Loucy (cell line): ENCODE measurements around the gene NOC4L.
A peak's percentile ranks its signal among the peaks of the same experiment; 100 is the strongest.

ENCODE experiments used
- H2AFZ ChIP-seq: fragments of 200-600 bp; sonication (generic); 2 replicates; pipeline ENCODE4 v1.6.0; 2016; ENCODE audit warnings: antibody characterized with exemption, mild to moderate bottlenecking, low read length, moderate library complexity
- H3F3A ChIP-seq: fragments of 200-600 bp; 2 replicates; pipeline ENCODE4 v1.6.0; 2016; ENCODE audit warnings: antibody characterized with exemption, low read depth, mild to moderate bottlenecking
- H3K27me3 ChIP-seq: fragments of 200-600 bp; sonication (generic); 2 replicates; pipeline ENCODE4 v1.6.1; 2014; ENCODE audit warnings: low read length, mild to moderate bottlenecking; ENCODE audit not compliant: insufficient read depth, poor library complexity, severe bottlenecking
- H3K36me3 ChIP-seq: fragments of 200-600 bp; sonication (generic); 2 replicates; pipeline ENCODE4 v1.6.1; 2016; ENCODE audit warnings: low read length; ENCODE audit not compliant: insufficient read depth
- H3K4me1 ChIP-seq: fragments of 200-600 bp; sonication (generic); 2 replicates; pipeline ENCODE4 v1.5.1; 2014; ENCODE audit warnings: low read length, mild to moderate bottlenecking; ENCODE audit not compliant: insufficient read depth, poor library complexity, severe bottlenecking
- H3K4me2 ChIP-seq: fragments of 200-600 bp; sonication (generic); 2 replicates; pipeline ENCODE4 v1.6.0; 2014; ENCODE audit warnings: antibody characterized with exemption, low read length, low read depth, mild to moderate bottlenecking; ENCODE audit not compliant: poor library complexity, severe bottlenecking
- H3K4me3 ChIP-seq: fragments of 200-600 bp; sonication (generic); 2 replicates; pipeline ENCODE4 v1.5.1; 2014; ENCODE audit warnings: low read length, mild to moderate bottlenecking, mixed read lengths; ENCODE audit not compliant: poor library complexity, severe bottlenecking
- H3K79me2 ChIP-seq: fragments of 200-600 bp; sonication (generic); 2 replicates; pipeline ENCODE4 v1.6.1; 2014; ENCODE audit warnings: low read length; ENCODE audit not compliant: insufficient read depth
- H3K9ac ChIP-seq: fragments of 200-600 bp; sonication (generic); 2 replicates; pipeline ENCODE4 v1.6.0; 2014; ENCODE audit warnings: mild to moderate bottlenecking, low read depth, low read length, moderate library complexity; ENCODE audit not compliant: poor library complexity, severe bottlenecking
- H3K9me2 ChIP-seq: fragments of 200-600 bp; sonication (generic); replicated peaks from 2 replicates; pipeline ENCODE4 v1.6.1; 2016; ENCODE audit warnings: low read depth, low read length, mixed read lengths
- H3K9me3 ChIP-seq: fragments of 200-600 bp; sonication (generic); 2 replicates; pipeline ENCODE4 v1.6.1; 2014; ENCODE audit warnings: mild to moderate bottlenecking, antibody characterized with exemption, low read length, low read depth; ENCODE audit not compliant: insufficient read depth
- H4K20me1 ChIP-seq: fragments of 200-600 bp; sonication (generic); 2 replicates; pipeline ENCODE4 v1.6.0; 2014; ENCODE audit warnings: antibody characterized with exemption, low read length, mild to moderate bottlenecking; ENCODE audit not compliant: insufficient read depth, poor library complexity, severe bottlenecking
- EZH2phosphoT487 ChIP-seq: fragments of 200-600 bp; IDR thresholded peaks from 2 replicates; pipeline ENCODE4 v1.6.1; 2018; ENCODE audit warnings: antibody characterized with exemption, mild to moderate bottlenecking, moderate library complexity, borderline replicate concordance
- TF ChIP-seq, protein P1 (sequence below): fragments of 200-600 bp; sonication (generic); conservative IDR thresholded peaks from 2 replicates; pipeline ENCODE4 v1.5.1; 2014; ENCODE audit warnings: mild to moderate bottlenecking, antibody characterized with exemption, low read length

Gene NOC4L

DNA sequence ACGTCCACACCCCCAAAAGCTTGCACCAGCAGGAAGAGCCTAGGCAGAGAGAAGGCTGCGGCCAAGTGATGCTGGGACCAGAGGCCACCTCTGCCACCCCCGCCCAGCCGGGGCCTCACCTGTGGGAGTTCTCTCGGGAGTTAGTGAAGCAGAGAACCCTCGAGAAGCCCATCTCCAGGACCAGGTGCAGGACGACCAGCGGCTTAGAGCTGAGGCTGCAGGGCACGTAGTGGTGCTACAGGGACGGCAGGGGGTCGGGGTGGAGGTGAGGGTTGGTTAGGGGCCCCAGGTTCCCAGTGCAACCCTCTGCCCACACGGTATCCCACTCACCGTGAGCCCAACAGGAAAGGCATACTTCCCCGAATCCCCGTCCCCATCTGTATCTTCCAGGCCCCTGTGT, 3.8 kb upstream of the NOC4L start:
- no peaks in the 10 kb centered on the region for H3K9me2 ChIP-seq
- H3K9ac ChIP-seq, result no peak overlapping the region
- no peak overlapping the region for H3K4me3 ChIP-seq
- peaks cover 29% of the 10 kb centered on the region; the same call in 1 of the 2 replicates for H3K36me3 ChIP-seq
- H3K27me3 ChIP-seq, result no peaks in the 10 kb centered on the region
- H4K20me1 ChIP-seq, result peaks cover 24% of the 10 kb centered on the region
- H3F3A ChIP-seq, result no peaks in the 10 kb centered on the region; the same call in 1 of the 2 replicates
- H2AFZ ChIP-seq, result no peak overlapping the region
- H3K4me2 ChIP-seq, result no peak overlapping the region
- peaks cover 22% of the 10 kb centered on the region for H3K4me1 ChIP-seq
- no peaks in the 10 kb centered on the region for H3K9me3 ChIP-seq
- TF ChIP-seq EZH2phosphoT487, result no peak
- TF ChIP-seq, protein P1, sequence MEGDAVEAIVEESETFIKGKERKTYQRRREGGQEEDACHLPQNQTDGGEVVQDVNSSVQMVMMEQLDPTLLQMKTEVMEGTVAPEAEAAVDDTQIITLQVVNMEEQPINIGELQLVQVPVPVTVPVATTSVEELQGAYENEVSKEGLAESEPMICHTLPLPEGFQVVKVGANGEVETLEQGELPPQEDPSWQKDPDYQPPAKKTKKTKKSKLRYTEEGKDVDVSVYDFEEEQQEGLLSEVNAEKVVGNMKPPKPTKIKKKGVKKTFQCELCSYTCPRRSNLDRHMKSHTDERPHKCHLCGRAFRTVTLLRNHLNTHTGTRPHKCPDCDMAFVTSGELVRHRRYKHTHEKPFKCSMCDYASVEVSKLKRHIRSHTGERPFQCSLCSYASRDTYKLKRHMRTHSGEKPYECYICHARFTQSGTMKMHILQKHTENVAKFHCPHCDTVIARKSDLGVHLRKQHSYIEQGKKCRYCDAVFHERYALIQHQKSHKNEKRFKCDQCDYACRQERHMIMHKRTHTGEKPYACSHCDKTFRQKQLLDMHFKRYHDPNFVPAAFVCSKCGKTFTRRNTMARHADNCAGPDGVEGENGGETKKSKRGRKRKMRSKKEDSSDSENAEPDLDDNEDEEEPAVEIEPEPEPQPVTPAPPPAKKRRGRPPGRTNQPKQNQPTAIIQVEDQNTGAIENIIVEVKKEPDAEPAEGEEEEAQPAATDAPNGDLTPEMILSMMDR, result no peak
- peaks cover 34% of the 10 kb centered on the region for H3K79me2 ChIP-seq

DNA sequence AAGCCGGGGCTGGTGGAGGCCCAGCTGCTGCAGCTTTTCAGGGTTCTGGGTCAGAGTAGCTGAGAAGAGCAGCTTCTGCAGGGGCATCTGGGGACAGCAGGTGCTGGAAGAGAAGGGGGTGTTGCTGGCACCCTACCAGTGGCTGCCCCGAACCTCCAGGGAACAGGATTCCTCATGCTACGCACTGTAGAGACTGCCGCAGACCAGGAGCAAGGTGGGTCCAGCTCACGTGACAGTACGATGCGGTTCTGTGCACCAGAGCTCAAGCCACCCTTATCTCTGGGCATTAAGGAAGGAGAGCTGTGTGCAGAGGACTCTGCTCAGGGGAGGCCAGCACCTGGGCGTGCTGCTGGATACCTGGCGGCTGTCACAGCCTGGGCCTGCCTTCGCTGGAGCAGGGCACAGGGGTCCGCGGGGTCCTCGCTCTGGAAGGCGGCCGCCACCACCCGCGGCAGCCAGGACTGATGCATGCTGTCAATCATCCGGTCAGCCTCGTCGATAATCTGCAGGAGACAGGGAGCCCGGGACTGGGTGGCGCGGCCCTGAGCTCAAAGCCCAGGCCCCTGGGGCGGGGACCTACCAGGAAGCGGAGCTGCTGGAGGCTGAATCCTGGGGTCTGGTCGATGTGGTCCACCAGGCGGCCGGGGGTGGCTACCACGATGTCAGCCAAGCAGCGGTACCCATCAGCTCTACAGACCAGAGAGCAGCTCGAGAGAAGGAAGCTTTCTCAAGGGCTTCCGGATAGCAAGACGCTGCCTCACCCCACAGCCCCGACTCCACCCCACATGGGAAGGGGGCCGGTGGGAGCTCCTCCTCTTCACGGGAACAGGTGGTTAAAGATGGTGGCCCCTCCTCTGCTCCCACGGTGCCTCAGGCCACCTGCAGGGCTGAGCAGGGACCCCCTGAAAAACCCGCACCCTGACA, 3.1 kb upstream of the NOC4L start:
- H3K4me2 ChIP-seq, result no peak overlapping the region
- TF ChIP-seq, protein P1, result no peak
- TF ChIP-seq EZH2phosphoT487, result no peak
- peaks cover 24% of the 10 kb centered on the region for H4K20me1 ChIP-seq
- H3F3A ChIP-seq, result no peaks in the 10 kb centered on the region; the same call in 1 of the 2 replicates
- no peaks in the 10 kb centered on the region for H3K27me3 ChIP-seq
- H3K4me3 ChIP-seq, result no peak overlapping the region
- H3K79me2 ChIP-seq, result peaks cover 38% of the 10 kb centered on the region
- H3K9me3 ChIP-seq, result no peaks in the 10 kb centered on the region
- no peaks in the 10 kb centered on the region for H3K9me2 ChIP-seq
- H2AFZ ChIP-seq, result no peak overlapping the region
- H3K36me3 ChIP-seq, result peaks cover 29% of the 10 kb centered on the region; the same call in 1 of the 2 replicates
- peaks cover 27% of the 10 kb centered on the region for H3K4me1 ChIP-seq
- no peak overlapping the region for H3K9ac ChIP-seq

DNA sequence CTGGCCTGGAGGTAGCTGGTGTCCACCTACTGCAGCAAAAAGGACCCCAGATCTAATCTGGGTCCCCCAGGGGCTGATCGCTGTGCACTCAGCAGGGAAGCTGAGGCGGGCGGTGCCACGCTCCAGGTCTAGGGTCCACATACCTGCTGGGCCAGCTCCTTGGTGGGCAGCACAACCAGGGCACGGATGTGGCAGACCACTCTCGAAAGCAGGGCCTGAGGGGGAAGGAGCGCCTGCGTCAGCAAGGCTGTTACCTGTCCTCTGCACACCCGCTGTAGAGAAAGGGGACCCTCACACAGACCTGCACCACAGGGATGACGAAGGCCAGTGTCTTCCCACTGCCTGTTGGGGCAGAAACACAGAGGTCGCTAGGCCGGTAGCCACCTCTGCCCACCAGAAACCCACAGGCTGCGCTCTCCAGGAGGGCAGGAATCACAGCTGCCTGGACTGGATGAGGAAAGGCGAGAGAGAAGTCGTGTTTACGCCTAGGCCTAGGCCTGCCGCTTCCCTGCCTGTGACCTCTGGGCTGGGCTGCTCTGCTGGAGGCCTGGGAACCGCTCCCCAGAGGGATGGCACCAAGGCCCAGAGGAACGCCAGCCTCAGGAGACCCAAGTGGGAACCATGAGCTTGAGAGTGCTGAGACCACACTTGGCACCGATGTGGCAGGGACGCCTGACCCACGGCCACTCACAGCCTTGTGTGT, 2.1 kb upstream of the NOC4L start:
- Histone ChIP-seq H3K4me1 (peaks cover 31% of the 10 kb centered on the region), H3K9ac (peak overlapping the region; percentile 81)
- TF ChIP-seq EZH2phosphoT487, result no peak
- TF ChIP-seq, protein P1, result no peak

More for the DNA sequence above, 2.1 kb upstream of the NOC4L start:
- no peaks in the 10 kb centered on the region for H3K27me3 ChIP-seq
- no peaks in the 10 kb centered on the region for H3K9me3 ChIP-seq
- peaks cover 29% of the 10 kb centered on the region; the same call in 1 of the 2 replicates for H3K36me3 ChIP-seq
- peaks cover 48% of the 10 kb centered on the region for H3K79me2 ChIP-seq
- H3F3A ChIP-seq, result no peaks in the 10 kb centered on the region
- peak overlapping the region; percentile 93 for H3K4me3 ChIP-seq
- H3K9me2 ChIP-seq, result no peaks in the 10 kb centered on the region
- H3K4me2 ChIP-seq, result peak overlapping the region; percentile 97
- H4K20me1 ChIP-seq, result peaks cover 24% of the 10 kb centered on the region
- H2AFZ ChIP-seq, result no peak overlapping the region
